ENCODE measurements around the gene ORMDL1.
A peak's percentile ranks its signal among the peaks of the same experiment; 100 is the strongest.
"Not testable (repeated sequence)": the region's sequence is repeated elsewhere in the genome, so short reads cannot be mapped to it uniquely, and the experiment has no call there.

Gene ORMDL1

DNA sequence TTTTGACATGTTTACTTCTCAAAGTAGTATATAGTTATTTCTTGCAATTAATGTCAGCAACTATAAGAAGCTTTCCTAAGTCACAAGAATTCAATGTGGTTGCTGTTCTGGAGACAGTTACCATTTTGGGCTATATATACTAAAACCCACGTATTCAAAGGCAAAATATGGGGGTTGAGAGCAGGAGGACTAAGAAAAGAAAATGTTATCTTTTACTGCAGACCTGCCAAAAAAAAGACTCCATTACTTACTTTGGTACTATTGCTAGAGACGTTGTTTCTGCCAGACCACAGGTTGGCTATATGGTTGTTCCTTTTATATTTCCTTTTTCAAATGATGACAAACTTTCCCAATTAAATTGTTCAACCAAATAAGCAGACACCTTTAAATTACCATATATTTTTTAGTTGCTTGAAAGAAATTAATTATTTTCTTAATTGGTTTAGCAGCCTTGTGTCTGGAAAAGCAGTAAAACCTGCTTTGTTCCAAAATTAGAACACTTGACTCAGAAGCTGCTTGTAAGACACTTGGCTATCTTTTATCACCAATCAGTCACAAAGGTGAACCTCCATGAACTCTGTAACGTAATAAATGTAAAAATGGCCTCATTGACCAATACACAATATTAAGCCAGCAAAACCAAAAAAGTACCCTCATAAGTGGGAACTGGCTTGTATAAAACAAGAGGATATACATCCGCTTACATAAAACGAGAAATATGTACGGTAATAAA lies 13.4 kb downstream of the ORMDL1 start:
- no peak for DNase-seq (ENCODE audit: low read depth)

DNA sequence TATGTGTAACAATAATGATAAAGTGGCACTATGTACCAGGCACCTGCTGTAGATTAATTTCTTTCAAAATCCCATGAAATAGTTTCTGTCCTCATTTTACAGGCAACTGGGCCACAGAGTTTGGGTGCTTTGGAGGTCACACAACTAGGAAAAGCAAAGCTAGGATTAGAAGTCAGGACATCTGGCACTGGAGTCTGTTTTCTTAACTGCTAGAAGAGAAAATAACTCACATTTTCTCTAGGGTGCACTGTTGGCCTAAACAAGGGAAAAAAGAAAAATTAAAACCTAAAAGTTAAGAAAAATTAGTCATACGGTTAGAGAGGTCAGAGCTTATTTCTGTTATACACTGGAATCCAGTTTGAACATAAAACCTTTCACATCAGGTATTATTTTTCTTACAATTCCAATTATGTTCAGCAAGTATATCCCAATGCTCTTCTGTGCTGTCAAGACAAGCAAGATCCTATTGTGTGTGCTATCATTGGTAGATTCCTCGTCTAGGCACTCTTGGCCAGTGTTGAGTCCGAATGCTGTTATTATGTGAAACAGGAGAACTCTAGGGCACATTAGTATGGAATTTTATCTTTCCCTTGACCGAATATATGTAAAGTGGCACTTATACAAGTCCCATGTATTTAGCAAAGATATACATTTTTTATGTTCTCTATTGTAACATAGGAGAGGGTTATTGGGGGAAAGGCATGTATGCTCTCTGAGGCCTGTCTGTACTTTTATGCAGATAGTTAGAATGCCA lies 20.1 kb downstream of the ORMDL1 start:
- no peak for DNase-seq (ENCODE audit: low read depth)

DNA sequence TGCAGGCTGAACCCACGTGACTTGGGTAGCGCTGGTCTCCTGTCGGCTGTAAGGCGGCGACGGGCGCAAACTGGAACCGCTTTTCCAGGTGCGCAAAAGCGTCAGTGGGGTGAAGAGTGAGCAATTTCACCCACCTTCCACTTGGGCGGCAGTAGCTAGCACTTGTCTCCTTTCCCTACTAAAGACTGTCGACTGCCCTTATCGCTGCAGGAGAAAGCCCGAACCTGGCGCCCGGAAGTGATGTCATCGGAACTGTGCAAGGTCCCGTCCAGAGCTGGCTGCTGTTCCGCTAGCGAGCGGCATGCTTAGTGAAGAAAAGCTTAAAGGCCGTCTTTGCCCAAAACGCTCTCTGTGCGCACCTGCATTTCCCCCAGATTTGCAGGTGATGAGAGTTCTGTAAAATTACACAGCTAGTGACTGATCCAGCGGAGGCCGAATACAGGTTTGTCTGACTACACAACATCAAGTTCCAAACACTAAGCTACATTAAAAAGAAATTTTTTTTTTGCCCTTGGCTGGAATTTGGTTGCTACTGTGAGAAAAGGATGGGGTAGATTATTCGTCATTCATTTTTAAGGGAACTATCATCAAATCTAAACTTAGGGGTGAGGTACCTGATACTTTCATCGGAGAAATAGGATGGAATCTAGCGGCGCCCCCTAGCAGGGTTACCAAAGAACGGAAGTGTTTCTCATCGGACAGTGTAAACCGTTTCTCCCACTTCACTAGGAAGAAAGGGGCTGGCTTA lies 21.4 kb downstream of the ORMDL1 start, which contains the start of gene OSGEPL1:
Gene OSGEPL1, minus strand, starts transcription at position 242 of the 748 bp plus-strand sequence. CDS start 1,152 bp downstream, outside the sequence.
- peak; percentile 84 for DNase-seq (ENCODE audit: low read depth)

DNA sequence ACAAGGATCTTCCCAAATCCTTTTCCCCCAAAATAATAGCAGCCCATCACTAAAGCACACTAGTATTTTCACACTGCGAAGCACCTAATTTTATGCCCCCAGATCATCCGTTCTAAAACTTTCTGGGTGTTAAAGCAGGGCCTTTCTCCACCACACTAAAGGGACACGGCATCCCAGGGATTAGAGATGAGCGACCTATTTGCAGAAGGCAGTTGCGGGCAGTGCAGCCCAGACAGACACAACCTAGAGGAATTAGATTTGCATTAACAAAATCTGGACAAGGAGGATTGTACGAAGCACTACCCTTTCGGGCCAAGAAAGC lies 21.9 kb downstream of the ORMDL1 start:
- no peak for DNase-seq (ENCODE audit: low read depth)

DNA sequence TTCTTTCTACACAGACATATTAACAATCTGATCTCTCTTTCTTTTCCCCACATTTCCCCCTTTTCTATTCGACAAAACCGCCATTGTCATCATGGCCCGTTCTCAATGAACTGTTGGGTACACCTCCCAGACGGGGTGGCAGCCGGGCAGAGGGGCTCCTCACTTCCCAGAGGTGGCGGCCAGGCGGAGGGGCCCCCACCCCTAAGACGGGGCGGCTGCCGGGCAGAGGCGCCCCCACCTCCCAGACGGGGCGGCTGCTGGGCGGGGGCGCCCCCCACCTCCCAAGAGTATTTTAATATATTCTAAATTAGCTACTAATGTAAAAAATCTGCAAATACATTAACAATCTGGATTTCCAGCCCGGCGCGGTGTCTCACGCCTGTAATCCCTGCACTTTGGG lies 24.0 kb downstream of the ORMDL1 start:
- DNase-seq (ENCODE audit: low read depth): not testable (repeated sequence)

DNA sequence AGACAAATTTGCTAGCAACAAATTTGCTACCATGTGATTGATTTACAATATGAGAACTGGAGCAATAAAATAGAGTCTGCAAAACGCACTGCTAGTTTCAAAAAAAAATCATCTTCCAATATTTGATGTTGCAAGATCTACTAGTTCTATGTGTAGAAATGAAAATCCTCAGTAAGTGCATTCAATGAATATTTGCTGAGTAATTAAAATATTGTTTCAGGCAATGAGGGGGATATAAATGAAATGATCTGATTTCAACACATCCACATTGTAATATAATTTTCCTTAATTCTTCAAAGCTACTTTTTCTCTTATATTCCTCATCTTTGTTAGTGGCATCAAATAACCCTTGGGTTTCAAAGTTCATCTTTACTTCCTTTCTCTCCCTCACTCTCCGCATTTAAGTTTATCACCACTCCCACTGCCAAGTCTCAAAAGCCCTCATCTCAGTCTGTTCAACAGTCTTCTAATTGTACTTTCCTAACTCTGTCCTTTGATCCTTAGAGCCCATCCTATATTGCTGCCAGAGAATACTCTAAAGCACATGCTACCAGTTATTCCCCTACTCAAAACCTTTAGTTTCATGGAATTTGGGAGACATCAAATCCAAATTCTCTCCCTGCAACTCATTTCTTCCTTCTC lies 27.7 kb downstream of the ORMDL1 start:
- no peak for DNase-seq (ENCODE audit: low read depth)

DNA sequence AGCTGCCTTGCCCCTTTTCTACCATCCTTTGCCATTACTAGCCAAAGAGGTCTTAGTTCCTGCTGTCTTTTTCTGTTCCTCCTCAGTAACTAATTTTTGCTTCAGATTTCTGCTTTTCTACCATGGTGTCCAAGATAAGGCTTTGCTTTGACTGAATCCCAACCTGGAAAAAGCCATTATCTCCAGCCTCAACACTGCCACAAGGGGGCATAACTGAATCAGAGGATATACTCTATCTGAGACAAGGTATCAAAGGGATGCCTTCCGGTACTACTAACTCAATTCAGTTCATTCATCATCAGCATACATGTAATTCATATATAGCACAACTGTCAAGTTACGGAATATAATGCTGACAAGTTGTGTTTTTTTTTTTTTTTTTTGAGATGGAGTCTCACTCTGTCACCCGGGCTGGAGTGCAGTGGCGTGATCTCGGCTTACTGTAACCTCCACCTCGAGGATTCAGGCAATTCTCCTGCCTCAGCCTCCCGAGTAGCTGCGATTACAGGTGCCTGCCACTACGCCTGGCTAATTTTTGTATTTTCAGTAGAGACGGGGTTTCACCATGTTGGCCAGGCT lies 33.0 kb downstream of the ORMDL1 start:
- DNase-seq (ENCODE audit: low read depth): no peak

DNA sequence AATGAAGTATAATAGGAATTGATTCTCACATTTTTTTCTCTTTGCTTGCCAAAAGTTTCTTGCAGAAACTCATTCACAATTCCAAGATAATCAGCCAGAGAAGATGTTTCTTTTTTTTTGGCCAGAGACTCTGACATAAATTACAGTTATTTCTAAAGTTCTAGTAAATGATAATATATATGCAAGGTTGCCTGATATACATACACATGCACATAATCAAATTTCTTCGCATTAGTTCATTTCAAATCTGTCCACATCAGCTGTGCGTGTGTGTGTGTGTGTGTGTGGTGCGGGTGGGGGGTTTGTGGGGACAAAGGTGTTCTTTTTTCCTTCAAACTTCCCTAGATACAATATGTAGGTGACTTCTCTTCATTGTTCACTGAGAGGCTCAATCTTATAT lies 54.7 kb downstream of the ORMDL1 start:
- DNase-seq (ENCODE audit: low read depth): no peak

DNA sequence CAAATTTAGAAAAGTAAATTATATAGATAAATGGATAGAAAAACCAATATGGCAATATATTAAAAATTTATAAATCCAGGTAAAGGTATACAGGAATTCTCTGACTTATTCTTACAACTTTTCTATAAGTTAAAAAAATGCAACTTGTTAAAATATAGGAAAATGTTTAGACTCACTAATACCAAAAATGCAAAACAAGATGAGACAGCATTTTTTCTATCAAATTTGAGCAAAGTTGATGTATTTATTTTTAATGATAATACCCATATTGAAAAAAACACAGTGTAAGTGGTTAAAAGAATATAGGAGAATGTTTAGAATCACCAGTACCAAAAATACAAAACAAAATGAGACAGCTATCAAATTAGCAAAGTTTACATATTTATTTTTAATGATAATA lies 57.3 kb downstream of the ORMDL1 start:
- no peak for DNase-seq (ENCODE audit: low read depth)

DNA sequence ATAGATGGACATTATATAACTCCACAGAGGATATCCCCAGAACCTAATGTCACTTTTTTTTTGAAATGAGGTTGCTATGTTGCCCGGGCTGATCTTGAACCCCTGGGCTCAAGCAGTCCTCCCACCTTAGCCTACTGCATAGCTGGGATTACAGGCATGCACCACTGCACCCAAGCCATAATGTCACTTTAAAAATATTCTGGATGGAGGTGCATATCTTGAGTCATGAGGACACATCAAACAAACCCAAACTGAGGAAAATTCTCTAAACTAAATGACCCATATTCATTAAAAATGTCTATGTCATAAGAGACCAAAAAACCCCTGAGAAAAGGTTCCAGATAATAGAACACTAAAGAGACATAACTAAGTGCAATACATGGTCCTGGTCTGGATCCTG lies 57.9 kb downstream of the ORMDL1 start:
- no peak for DNase-seq (ENCODE audit: low read depth)

DNA sequence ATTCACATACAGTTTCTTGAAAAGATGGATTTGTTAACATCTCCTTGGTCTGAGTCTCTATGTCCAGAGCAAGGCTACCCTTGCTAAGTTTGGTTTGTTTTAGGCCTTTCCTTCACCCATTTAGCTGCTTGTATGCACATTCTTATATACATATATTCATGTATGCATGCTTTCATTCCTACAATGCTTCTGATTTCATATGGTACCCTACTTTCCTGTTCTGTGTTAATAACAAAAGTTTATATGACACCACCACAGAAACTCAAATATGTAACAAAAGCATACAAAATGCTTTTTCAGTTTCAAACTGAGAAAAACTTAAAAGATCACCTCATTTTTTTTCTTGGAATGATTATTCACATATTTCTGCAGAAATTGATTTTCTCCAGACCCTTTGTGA lies 60.9 kb downstream of the ORMDL1 start:
- DNase-seq (ENCODE audit: low read depth): no peak

Measured in activated T-helper 9 cell treated with anti-CD3 and anti-CD28 coated beads, Interleukin-2, amount 50 U/mL, for 16 hours (primary cell).